ENCODE data around the gene PRPSAP1. TPM values are rescaled to one million over a fixed set of nuclear protein-coding genes. Genes with fewer than 3 reads are reported as not detected.

The PRPSAP1 gene
- total RNA-seq, 1 experiment from 2014 or later = 77.5 TPM

- ChIA-PET CTCF (no interaction called here), POLR2A (ENCODE audit: low non-redundant PET) (no interaction called here)
- Histone ChIP-seq H3K4me3 (ENCODE audit: low read depth, low read length, poor library complexity, severe bottlenecking) (no peak overlapping the region), H3K27ac (ENCODE audit: low read depth, low read length, poor library complexity, severe bottlenecking) (no peak overlapping the region), H3K9me3 (ENCODE audit: low read depth, low read length, poor library complexity, severe bottlenecking) (no peaks in the 10 kb centered on the region), H3K4me1 (ENCODE audit: insufficient read depth, low read length, poor library complexity, severe bottlenecking) (no peaks in the 10 kb centered on the region), H3K36me3 (ENCODE audit: insufficient read depth, low read length, poor library complexity, severe bottlenecking) (peaks cover 4% of the 10 kb centered on the region), H3K27me3 (replicated peaks; ENCODE audit: insufficient read depth, low read depth, low read length, poor library complexity) (no peaks in the 10 kb centered on the region)
- intact Hi-C loops (cut with micrococcal nuclease; ENCODE audit: unreplicated experiment) = no loop called here
- BruUV-seq (replicated peaks) = no TSS peak
- TF ChIP-seq EZH2 (IDR thresholded peaks at IDR 0.05; ENCODE audit: borderline replicate concordance, low read depth, low read length, poor library complexity, severe bottlenecking) (no peak), CTCF (conservative IDR thresholded peaks at IDR 0.05; ENCODE audit: low read depth, low read length) (no peak)
- DNase-seq (ENCODE audit: low spot score) = no peak
These were observed 16.8 kb downstream of the PRPSAP1 start for GRCh38 chr17:76336756-76337412.

GRCh38 chr17:76335716-76336381, 17.9 kb downstream of the PRPSAP1 start:
- Histone ChIP-seq H3K27ac (ENCODE audit: low read depth, low read length, poor library complexity, severe bottlenecking) (no peak overlapping the region), H3K36me3 (ENCODE audit: insufficient read depth, low read length, poor library complexity, severe bottlenecking) (peaks cover under 1% of the 10 kb centered on the region), H3K4me1 (ENCODE audit: insufficient read depth, low read length, poor library complexity, severe bottlenecking) (no peaks in the 10 kb centered on the region), H3K4me3 (ENCODE audit: low read depth, low read length, poor library complexity, severe bottlenecking) (no peak overlapping the region), H3K27me3 (replicated peaks; ENCODE audit: insufficient read depth, low read depth, low read length, poor library complexity) (no peaks in the 10 kb centered on the region), H3K9me3 (ENCODE audit: low read depth, low read length, poor library complexity, severe bottlenecking) (no peaks in the 10 kb centered on the region)
- TF ChIP-seq EZH2 (IDR thresholded peaks at IDR 0.05; ENCODE audit: borderline replicate concordance, low read depth, low read length, poor library complexity, severe bottlenecking) (no peak), CTCF (conservative IDR thresholded peaks at IDR 0.05; ENCODE audit: low read depth, low read length) (no peak)
- no TSS peak for BruUV-seq (replicated peaks)
- CTCF ChIA-PET = no interaction called here
- DNase-seq (ENCODE audit: low spot score) = no peak
- intact Hi-C loops (cut with micrococcal nuclease; ENCODE audit: unreplicated experiment) = no loop called here
- POLR2A ChIA-PET (ENCODE audit: low non-redundant PET) = no interaction called here

- no peaks in the 10 kb centered on the region for H3K27me3 ChIP-seq (replicated peaks; ENCODE audit: insufficient read depth, low read depth, low read length, poor library complexity)
- no peak for DNase-seq (ENCODE audit: low spot score)
- no peak for TF ChIP-seq EZH2 (IDR thresholded peaks at IDR 0.05; ENCODE audit: borderline replicate concordance, low read depth, low read length, poor library complexity, severe bottlenecking)
- no peak for TF ChIP-seq CTCF (conservative IDR thresholded peaks at IDR 0.05; ENCODE audit: low read depth, low read length)
- H3K4me3 ChIP-seq (ENCODE audit: low read depth, low read length, poor library complexity, severe bottlenecking) = no peak overlapping the region
- BruUV-seq (replicated peaks) = no TSS peak
- POLR2A ChIA-PET (ENCODE audit: low non-redundant PET) = interaction anchor here (0.6 kb wide), 1 partner anchor 19 kb away, joined by 4 read pairs; no protein-coding TSS in a partner anchor
- peaks cover 19% of the 10 kb centered on the region for H3K36me3 ChIP-seq (ENCODE audit: insufficient read depth, low read length, poor library complexity, severe bottlenecking)
- CTCF ChIA-PET = interaction anchor here (0.7 kb wide), 1 partner anchor 62 kb away, joined by 3 read pairs; no protein-coding TSS in a partner anchor
- H3K9me3 ChIP-seq (ENCODE audit: low read depth, low read length, poor library complexity, severe bottlenecking) = no peaks in the 10 kb centered on the region
- H3K4me1 ChIP-seq (ENCODE audit: insufficient read depth, low read length, poor library complexity, severe bottlenecking) = no peaks in the 10 kb centered on the region
- H3K27ac ChIP-seq (ENCODE audit: low read depth, low read length, poor library complexity, severe bottlenecking) = no peak overlapping the region
- intact Hi-C loops (cut with micrococcal nuclease; ENCODE audit: unreplicated experiment) = no loop called here
These were observed 19.8 kb downstream of the PRPSAP1 start for GRCh38 chr17:76333673-76334505.
